Measurements from ENCODE around the gene CMKLR1.

The CMKLR1 gene

DNA sequence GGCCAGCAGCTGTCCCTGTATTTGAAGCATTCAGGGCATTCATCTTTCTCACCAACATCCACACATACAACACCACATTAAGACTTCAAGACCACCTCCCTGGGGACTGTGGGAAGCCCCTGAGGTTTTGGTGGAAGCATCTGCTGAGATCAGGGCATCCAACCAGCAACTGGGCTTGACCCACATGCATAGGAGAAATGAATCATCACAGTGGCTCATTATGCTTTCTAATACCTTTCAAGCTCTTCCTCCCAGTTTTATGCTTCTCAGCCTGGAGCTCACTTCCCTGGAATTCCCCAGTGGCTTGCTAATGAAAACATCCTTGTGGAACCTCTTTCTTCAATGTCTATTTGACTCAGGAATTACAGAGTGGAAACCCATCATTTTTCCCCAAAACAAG, 21.4 kb upstream of the CMKLR1 start:
- no peak for DNase-seq

GRCh38 chr12:108360057-108360456, 20.9 kb upstream of the CMKLR1 start:
- DNase-seq, result no peak

GRCh38 chr12:108358580-108358965, 19.5 kb upstream of the CMKLR1 start:
- no peak for DNase-seq

DNA sequence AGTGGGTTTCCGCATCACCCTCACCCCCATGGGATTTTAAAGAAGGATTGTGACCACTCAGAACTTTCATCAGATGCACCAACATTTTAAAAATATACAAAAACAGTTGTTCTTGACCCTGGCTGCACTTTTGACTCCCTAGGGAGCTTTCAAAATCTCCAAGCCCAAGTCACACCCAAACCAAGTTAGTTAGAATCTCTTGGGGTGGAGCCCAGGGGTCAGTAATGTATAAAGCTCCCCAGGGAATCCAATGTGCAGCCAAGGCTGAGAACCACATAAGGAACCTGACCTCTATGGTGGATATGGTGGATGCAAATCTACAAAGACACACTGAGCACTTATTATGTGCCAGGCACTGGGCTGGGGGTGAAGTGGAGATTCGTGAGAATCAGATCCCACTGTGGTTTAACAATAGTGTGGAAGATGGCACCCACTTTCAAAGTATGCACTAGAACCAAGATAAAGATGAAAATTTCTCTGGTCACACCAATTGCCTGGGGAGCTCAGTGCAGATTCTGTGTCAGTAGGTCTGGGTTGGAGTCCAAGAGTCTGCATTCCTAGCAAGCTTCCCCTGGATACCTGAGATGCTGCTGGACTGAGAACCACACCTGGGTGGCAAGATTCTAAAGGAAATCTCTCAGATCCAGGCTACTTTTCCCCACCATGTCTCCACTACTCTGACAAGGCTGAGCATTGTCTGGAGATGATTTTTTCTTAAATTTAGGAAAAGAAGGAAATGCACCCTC, 18.9 kb upstream of the CMKLR1 start:
- DNase-seq, result no peak

- DNase-seq, result no peak
These were observed 18.0 kb upstream of the CMKLR1 start for GRCh38 chr12:108356835-108357806.

- no peak for DNase-seq
These were observed 16.0 kb upstream of the CMKLR1 start for GRCh38 chr12:108355069-108355468.

GRCh38 chr12:108352591-108352990, 13.5 kb upstream of the CMKLR1 start:
- DNase-seq, result no peak

DNA sequence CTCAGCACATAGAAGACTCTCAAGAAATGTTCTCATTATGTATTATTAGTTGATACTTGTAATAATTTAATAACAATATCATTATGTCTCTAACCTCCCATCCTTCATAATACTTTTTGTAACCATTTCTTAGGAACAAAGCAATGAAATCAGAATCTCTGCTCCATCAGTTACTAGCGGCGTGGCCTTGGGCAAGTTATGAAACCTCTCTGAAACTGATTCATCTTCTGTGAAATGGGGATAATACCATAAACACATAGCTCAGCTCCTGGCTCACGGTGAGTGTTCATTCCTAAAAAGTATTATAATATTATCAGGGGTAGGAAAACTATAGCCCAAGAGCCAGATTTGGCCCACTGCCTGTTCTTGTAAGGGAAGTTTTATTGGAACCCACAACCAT, 11.4 kb upstream of the CMKLR1 start:
- DNase-seq, result no peak

DNA sequence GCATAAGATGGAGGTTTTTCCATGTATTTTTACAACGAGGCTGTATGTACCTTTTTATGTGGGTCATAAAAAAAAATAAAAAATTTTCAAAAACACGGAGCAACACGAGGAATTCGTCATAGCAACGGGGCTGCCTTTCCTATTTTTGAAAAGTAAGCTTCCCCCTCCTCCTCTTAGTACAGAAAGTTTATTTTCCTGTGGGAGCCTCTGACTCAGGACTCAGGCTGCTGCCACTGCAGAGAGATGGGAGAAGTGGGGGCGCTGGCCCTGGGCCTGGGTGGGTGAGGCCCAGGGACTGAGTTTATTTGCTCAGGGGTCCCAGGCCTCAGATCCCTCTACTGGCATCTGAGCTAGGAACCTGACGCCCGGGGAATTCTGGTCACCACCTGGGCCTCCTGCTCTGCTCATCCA, 10.2 kb upstream of the CMKLR1 start:
- no peak for DNase-seq

- DNase-seq, result no peak
These were observed 9.7 kb upstream of the CMKLR1 start for GRCh38 chr12:108348842-108349241.

GRCh38 chr12:108346727-108347710, 7.9 kb upstream of the CMKLR1 start:
- DNase-seq, result peak in 1 of 2 experiments; percentile 14

- DNase-seq, result no peak
These were observed 6.9 kb upstream of the CMKLR1 start for GRCh38 chr12:108345716-108346633.

GRCh38 chr12:108342985-108343384, 3.9 kb upstream of the CMKLR1 start:
- DNase-seq, result no peak

- DNase-seq, result no peak
These were observed 3.0 kb upstream of the CMKLR1 start for GRCh38 chr12:108341854-108342847.

- DNase-seq, result peak in 1 of 2 experiments; percentile 21
These were observed 2.2 kb upstream of the CMKLR1 start for GRCh38 chr12:108341356-108341755.

- DNase-seq, result no peak
These were observed 926 bp upstream of the CMKLR1 start for GRCh38 chr12:108340037-108340436.

DNA sequence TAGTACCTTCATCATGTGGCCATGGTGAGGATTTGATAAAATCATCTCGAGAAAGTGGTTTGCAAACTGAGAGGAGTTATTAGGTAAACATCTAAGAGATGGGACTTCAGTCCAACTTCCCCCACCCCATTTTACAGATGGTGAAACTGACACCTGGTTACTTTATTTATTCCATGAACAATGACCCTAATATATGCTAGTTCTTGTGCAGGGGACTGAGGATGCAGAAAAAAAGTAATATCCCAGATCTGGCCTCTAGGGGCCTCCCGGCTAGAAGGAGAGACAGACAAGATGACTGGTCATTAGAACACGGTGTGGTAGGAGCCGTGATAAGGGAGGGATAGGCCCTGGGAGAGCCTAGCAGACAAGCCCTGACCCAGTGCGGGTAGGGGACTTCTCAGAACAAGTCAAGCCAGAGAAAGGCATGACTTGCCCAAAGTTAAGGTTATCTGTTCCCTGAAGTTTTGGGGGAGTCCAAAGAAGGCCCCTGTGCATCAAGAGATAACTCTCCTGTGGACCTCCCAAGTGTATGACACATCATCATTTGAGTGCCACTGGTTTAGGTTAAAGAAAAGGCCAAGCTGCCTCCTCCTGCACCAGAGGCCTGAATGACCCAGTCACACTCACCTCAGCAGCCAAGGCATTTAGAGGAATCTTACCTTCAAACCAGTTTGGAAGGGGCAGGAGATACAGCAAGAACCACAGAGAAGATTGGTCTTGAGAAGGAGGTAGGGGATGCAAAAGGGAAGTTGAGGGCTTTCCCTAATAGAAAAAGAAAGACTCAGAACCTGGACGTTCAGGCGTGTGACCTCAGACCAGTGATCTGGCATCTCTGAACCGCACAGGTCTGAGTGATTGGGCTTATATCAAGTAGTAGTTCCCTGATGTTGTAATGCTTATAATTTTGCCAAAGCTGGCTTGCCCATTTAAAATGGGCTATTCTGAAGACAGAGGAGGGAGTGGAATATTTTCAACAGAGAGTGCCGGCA, 1.6 kb downstream of the CMKLR1 start:
- peak in 1 of 2 experiments; percentile 46 for DNase-seq

GRCh38 chr12:108335349-108336119, 3.6 kb downstream of the CMKLR1 start:
- no peak for DNase-seq

All from NCI-H524 (cell line).